HG02798 (cell line): ENCODE measurements around the gene CACNA1C.

Source experiments
- ATAC-seq: cut with Tn5 transposase; IDR thresholded peaks from one replicate; pipeline ENCODE4 v1.9.1; 2021; ENCODE audit warnings: mild to moderate bottlenecking; ENCODE audit not compliant: unreplicated experiment, poor library complexity

CACNA1C gene

DNA sequence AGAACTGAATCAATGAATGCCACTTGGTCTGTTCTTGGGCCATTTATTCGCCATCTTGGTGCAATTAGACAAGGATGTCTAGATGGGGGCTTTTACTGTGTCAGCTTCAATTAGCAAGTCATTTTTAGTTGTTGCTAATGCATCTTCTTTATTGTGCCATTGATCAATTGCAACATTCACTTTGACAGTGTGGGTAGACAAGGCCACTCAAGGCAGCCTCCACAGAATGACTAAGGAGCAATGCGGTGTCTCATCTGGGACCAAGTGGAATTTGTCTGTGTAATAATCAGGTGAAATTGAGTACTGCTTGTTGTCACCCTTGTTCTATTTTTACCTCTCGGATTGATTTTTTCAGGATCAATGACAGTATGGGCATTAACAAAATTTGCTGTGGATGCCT lies 275.9 kb downstream of the CACNA1C start:
- ATAC-seq: no peak

GRCh38 chr12:2329661-2330210 lies 276.9 kb downstream of the CACNA1C start:
- ATAC-seq: no peak

GRCh38 chr12:2332236-2332635 lies 279.4 kb downstream of the CACNA1C start:
- no peak for ATAC-seq

DNA sequence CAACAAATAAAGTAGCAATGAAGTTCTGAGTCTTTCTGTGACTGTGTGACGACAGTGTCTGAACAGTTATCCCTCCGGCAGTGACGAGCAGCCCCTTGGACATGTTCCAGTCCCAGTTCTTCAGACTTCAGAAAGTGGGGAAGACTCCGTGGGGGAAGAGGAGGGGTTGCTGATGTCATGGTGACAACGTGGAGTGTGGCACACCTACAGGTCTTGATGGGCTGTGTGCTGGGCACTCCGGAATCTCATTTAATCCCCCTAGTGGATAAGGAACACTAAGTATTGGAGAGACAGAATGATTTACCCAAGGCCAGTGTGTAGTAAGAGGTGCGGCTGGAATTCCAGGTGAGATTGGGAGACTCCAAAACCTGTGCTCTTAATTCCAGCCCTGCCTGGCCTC lies 280.2 kb downstream of the CACNA1C start:
- no peak for ATAC-seq

- no peak for ATAC-seq
These were observed 280.9 kb downstream of the CACNA1C start for GRCh38 chr12:2333491-2334195.

DNA sequence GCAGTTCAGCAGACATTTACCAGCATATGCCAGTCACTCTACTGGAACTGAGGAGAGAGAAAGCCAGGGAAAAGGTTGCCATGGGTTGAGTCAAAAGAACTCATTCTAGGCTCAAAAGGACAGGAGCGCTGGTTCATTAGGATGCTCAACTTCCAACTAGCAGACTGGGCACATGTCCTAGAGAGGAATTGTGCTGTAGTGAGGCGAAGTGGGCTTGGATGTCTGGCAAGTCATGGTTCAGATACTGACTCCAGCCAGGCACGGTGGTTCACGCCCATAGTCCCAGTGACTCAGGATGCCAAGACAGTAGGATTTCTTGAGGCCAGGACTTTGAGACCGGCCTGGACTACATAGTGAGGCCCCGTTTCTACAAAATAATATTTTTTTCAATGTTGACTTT lies 281.5 kb downstream of the CACNA1C start:
- no peak for ATAC-seq

DNA sequence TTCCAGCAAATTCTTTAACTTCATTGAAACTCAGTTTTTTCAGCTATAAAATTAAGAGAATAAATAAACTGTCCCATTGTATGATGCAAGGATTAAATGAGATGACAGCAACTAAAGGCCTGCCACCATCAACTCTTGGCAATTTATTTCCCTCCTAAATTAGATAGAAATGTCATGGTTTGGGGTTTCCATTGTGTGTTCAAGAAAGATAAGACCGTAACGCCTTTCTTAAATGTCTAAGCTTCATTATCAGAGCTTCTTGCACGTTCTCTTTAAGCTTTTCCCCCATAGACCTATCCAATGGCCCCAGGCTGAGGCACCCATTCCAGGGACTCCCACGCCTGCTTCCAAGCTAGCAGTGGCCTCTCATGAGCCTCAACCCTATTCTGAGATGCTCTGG lies 281.9 kb downstream of the CACNA1C start:
- ATAC-seq: no peak

- no peak for ATAC-seq
These were observed 282.3 kb downstream of the CACNA1C start for GRCh38 chr12:2335109-2335508.

DNA sequence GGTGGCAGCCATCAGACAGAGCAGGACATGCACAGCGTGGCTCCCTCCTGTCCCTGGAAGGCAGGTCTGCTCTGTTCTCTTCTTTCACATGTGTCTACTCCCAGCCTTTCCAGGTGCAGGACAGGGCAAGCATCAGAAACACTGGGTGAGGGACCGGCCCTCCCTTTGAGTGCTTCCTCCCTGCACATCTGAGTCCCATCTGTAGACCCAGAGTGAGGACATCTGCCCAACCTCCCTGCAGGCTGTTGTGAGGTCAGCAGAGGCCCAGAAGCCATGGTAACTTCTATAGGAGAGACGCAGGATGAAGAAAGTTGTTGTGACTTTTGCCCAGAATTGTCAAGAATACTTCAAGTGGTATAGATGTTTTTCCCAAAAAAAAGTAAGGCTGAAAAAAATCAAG lies 282.7 kb downstream of the CACNA1C start:
- no peak for ATAC-seq

DNA sequence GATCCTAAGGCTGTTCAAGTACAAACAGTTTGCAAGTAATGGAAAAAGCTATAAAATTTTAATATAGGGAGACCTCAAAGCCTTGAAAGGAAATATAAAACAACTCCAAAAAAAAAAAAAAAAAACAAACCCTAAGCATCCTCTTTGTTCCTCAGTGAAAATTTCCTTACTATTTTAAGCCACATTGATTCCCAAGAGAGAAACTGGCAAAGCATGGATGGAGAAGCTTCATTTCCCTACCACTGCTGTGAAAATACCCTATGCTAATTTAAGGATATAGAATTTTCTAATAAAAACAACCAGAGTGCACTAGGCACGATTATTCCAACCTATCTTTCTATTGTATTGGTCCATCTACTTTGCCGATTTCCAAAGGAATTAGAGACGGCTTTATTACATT lies 283.1 kb downstream of the CACNA1C start:
- no peak for ATAC-seq

DNA sequence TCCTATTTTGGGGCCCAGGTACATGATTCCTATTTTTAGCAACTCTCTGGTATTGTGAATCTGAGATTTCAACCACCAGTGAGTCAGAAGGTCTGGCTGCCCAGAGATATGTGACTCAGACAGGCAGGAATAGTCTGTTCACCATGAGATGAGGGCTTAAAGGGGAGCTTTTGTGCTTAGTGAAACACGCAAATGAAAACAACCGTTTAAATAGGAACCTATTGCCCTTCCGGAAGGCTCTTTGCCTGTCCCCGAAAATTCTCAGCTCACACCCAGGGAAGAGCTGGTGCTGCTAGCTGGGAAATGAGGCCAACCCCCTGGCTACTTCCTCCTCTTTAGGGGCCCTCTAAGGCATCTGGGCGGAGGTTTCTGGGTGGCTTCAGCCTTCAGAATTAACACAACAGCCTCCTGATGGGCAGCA lies 283.6 kb downstream of the CACNA1C start:
- ATAC-seq: peak; percentile 92

GRCh38 chr12:2337031-2338010 lies 284.5 kb downstream of the CACNA1C start:
- no peak for ATAC-seq

- ATAC-seq: no peak
These were observed 285.6 kb downstream of the CACNA1C start for GRCh38 chr12:2338381-2338780.

GRCh38 chr12:2338991-2339431 lies 286.2 kb downstream of the CACNA1C start:
- no peak for ATAC-seq

GRCh38 chr12:2341051-2341751 lies 288.4 kb downstream of the CACNA1C start:
- ATAC-seq: no peak

- no peak for ATAC-seq
These were observed 289.1 kb downstream of the CACNA1C start for GRCh38 chr12:2341871-2342270.

GRCh38 chr12:2343681-2344080 lies 290.9 kb downstream of the CACNA1C start:
- ATAC-seq: no peak

DNA sequence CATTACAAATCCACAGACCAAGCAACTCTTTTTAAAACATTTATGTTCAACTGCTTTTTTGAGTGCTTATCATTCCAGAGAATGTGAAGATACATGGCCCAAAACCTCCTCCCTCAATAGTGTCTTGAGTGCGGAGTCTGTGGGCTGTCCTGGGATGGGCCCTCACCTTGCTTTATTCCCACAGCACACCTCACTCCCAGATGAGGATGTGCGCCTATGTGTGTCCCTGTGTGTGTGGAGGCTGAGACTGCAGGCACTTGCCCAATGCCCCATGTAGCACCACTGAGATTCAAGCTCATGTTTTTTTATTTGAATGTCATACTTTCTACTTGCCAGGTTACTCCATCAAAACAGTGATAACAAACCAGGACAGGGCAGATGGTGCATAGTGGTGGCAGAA lies 291.7 kb downstream of the CACNA1C start:
- no peak for ATAC-seq

DNA sequence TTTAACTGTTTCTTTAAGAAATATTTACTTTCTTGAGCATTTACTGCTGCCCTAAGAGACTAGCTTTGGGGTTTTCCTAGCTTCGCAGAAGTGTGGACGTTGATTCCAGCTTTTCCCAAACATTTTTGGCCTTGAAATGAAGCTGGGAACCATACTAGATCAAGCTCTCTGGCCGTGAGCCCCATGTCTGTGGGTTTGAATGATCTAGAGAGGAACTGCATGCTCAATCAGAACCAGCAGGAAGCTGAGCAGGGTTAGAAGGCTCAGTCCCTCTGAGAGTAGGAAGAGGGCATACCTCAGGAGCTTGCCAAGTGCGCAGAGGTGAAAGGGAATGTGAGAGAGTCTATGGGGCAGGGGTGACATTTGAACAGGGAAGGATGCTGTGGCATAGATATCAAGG lies 292.1 kb downstream of the CACNA1C start:
- ATAC-seq: no peak

- ATAC-seq: no peak
These were observed 293.1 kb downstream of the CACNA1C start for GRCh38 chr12:2345902-2346301.
